H9 (cell line): ENCODE results near the gene PTPRN2. TPM values are rescaled to one million over a fixed set of nuclear protein-coding genes. Genes with fewer than 3 reads are reported as not detected.

Source experiments
- DNase-seq: peaks from one replicate; pipeline ENCODE4 v3.0.0-alpha.2; 2017
- H2AFZ ChIP-seq: one replicate; pipeline ENCODE4 v1.6.1; 2013; ENCODE audit warnings: mild to moderate bottlenecking, low read length, control low read depth, moderate library complexity
- H2AK5ac ChIP-seq: 2 replicates; pipeline ENCODE4 v1.6.1; 2013; ENCODE audit warnings: low read length, control low read depth, mixed read lengths; ENCODE audit not compliant: insufficient read length
- H2BK120ac ChIP-seq: one replicate; pipeline ENCODE4 v1.6.1; 2013; ENCODE audit warnings: low read depth, mild to moderate bottlenecking, low read length, control low read depth, inconsistent platforms; ENCODE audit not compliant: poor library complexity, severe bottlenecking
- H2BK12ac ChIP-seq: 2 replicates; pipeline ENCODE4 v1.6.1; 2013; ENCODE audit warnings: low read length, control low read depth, mixed read lengths, low read depth; ENCODE audit not compliant: insufficient read length
- H2BK15ac ChIP-seq: 2 replicates; pipeline ENCODE4 v1.6.1; 2013; ENCODE audit warnings: low read depth, low read length, control low read depth
- H2BK20ac ChIP-seq: one replicate; pipeline ENCODE4 v1.6.1; 2013; ENCODE audit warnings: low read depth, mild to moderate bottlenecking, low read length, control low read depth, inconsistent platforms; ENCODE audit not compliant: poor library complexity, severe bottlenecking
- H2BK5ac ChIP-seq: 2 replicates; pipeline ENCODE4 v1.6.1; 2013; ENCODE audit warnings: low read length, control low read depth, mixed read lengths; ENCODE audit not compliant: insufficient read length
- H3K14ac ChIP-seq: 2 replicates; pipeline ENCODE4 v1.6.1; 2013; ENCODE audit warnings: low read length, control low read depth; ENCODE audit not compliant: insufficient read depth
- H3K18ac ChIP-seq: 2 replicates; pipeline ENCODE4 v1.6.1; 2013; ENCODE audit warnings: low read depth, mild to moderate bottlenecking, mixed read lengths, low read length, control low read depth; ENCODE audit not compliant: insufficient read length
- H3K23ac ChIP-seq: 2 replicates; pipeline ENCODE4 v1.6.1; 2013; ENCODE audit warnings: low read length, control low read depth, mixed read lengths, low read depth; ENCODE audit not compliant: insufficient read length
- H3K23me2 ChIP-seq: 2 replicates; pipeline ENCODE4 v1.6.1; 2013; ENCODE audit warnings: low read depth, mild to moderate bottlenecking, mixed read lengths, low read length, control low read depth; ENCODE audit not compliant: insufficient read length, poor library complexity, severe bottlenecking
- H3K27ac ChIP-seq: 2 replicates; pipeline ENCODE4 v1.5.1; 2013; ENCODE audit warnings: low read length, control low read depth, mixed read lengths, low read depth; ENCODE audit not compliant: insufficient read length
- H3K27me3 ChIP-seq: 2 replicates; pipeline ENCODE4 v1.6.1; 2013; ENCODE audit warnings: low read length, control low read depth, inconsistent platforms; ENCODE audit not compliant: insufficient read depth
- H3K4ac ChIP-seq: 2 replicates; pipeline ENCODE4 v1.6.1; 2013; ENCODE audit warnings: low read depth, mild to moderate bottlenecking, control low read depth, inconsistent platforms, low read length, moderate library complexity
- H3K4me1 ChIP-seq: 2 replicates; pipeline ENCODE4 v1.6.1; 2013; ENCODE audit warnings: low read length, control low read depth, inconsistent platforms; ENCODE audit not compliant: insufficient read depth
- H3K4me2 ChIP-seq: 2 replicates; pipeline ENCODE4 v1.6.1; 2013; ENCODE audit warnings: low read length, control low read depth, mixed read lengths; ENCODE audit not compliant: insufficient read length, insufficient read depth
- H3K56ac ChIP-seq: 2 replicates; pipeline ENCODE4 v1.6.1; 2013; ENCODE audit warnings: low read depth, mild to moderate bottlenecking, mixed read lengths, low read length, control low read depth; ENCODE audit not compliant: insufficient read length
- H3K79me1 ChIP-seq: 2 replicates; pipeline ENCODE4 v1.6.1; 2013; ENCODE audit warnings: low read depth, mild to moderate bottlenecking, moderate library complexity, low read length, control low read depth, inconsistent platforms; ENCODE audit not compliant: insufficient read depth, poor library complexity, severe bottlenecking
- H3K79me2 ChIP-seq: 2 replicates; pipeline ENCODE4 v1.6.1; 2013; ENCODE audit warnings: low read length, control low read depth, inconsistent platforms; ENCODE audit not compliant: insufficient read depth
- H3K9ac ChIP-seq: 2 replicates; pipeline ENCODE4 v1.6.1; 2013; ENCODE audit warnings: low read length, control low read depth, mixed read lengths; ENCODE audit not compliant: insufficient read length; ENCODE audit errors: extremely low read depth
- H3K9me3 ChIP-seq: one replicate; pipeline ENCODE4 v1.6.1; 2013; ENCODE audit warnings: low read depth, low read length, inconsistent platforms; ENCODE audit not compliant: control insufficient read depth
- H3T11ph ChIP-seq: one replicate; pipeline ENCODE4 v1.6.1; 2013; ENCODE audit warnings: mild to moderate bottlenecking, low read length, control low read depth, inconsistent platforms
- H4K20me1 ChIP-seq: one replicate; pipeline ENCODE4 v1.6.1; 2013; ENCODE audit not compliant: control insufficient read depth, insufficient read length, insufficient read depth
- H4K5ac ChIP-seq: 2 replicates; pipeline ENCODE4 v1.6.1; 2013; ENCODE audit warnings: low read depth, mild to moderate bottlenecking, mixed read lengths, low read length, control low read depth; ENCODE audit not compliant: insufficient read length
- H4K8ac ChIP-seq: replicated peaks from 2 replicates; pipeline ENCODE4 v1.6.1; 2013; ENCODE audit warnings: low read length, control low read depth, mixed read lengths, low read depth; ENCODE audit not compliant: insufficient read length
- H4K91ac ChIP-seq: 2 replicates; pipeline ENCODE4 v1.6.1; 2013; ENCODE audit warnings: low read depth, mild to moderate bottlenecking, moderate library complexity, mixed read lengths, low read length, control low read depth; ENCODE audit not compliant: insufficient read length
- H3K27ac Mint-ChIP-seq, 3 experiments: 2 replicates in 2 of 3; 3 replicates in 1 of 3; pipeline ENCODE4 v1.8.0; 2020 to 2021; ENCODE audit warnings: mixed read lengths in 3 of 3, mild to moderate bottlenecking in 1 of 3, moderate library complexity in 1 of 3
- H3K27me3 Mint-ChIP-seq: 2 replicates; pipeline ENCODE4 v1.8.0; 2021; ENCODE audit warnings: low read depth, mild to moderate bottlenecking, moderate library complexity, mixed read lengths
- H3K36me3 Mint-ChIP-seq, 3 experiments: 2 replicates in 2 of 3; 3 replicates in 1 of 3; pipeline ENCODE4 v1.8.0; 2020 to 2021; ENCODE audit warnings: low read depth in 3 of 3, mixed read lengths in 3 of 3; ENCODE audit not compliant: insufficient read depth in 1 of 3
- H3K4me1 Mint-ChIP-seq, 2 experiments: 2 replicates each; pipeline ENCODE4 v1.8.0; 2020; ENCODE audit warnings: mixed read lengths in 2 of 2
- H3K4me3 Mint-ChIP-seq, 2 experiments: 2 replicates in 1 of 2; 3 replicates in 1 of 2; pipeline ENCODE4 v1.8.0; 2020 to 2021; ENCODE audit warnings: mild to moderate bottlenecking in 2 of 2, mixed read lengths in 2 of 2, moderate library complexity in 1 of 2
- H3K9me3 Mint-ChIP-seq, 2 experiments: 2 replicates in 1 of 2; 3 replicates in 1 of 2; pipeline ENCODE4 v1.8.0; 2020; ENCODE audit warnings: mild to moderate bottlenecking in 2 of 2, mixed read lengths in 2 of 2, moderate library complexity in 1 of 2
- CTCF ChIP-seq: fragments of 200-600 bp; sonication (generic); conservative IDR thresholded peaks from 3 replicates; pipeline ENCODE4 v1.8.0; 2021; ENCODE audit warnings: antibody characterized with exemption, mild to moderate bottlenecking
- WGBS: extraction: QIAGEN DNeasy Blood & Tissue Kit; methylation state at CpG from one replicate; pipeline ENCODE4 v1.1.7; 2013; ENCODE audit warnings: missing lambda C conversion rate, low lambda C conversion rate, mixed read lengths; ENCODE audit not compliant: insufficient read length; ENCODE audit errors: extremely low coverage; 5-methylcytosine and 5-hydroxymethylcytosine counted together
- total RNA-seq: library from RNA; stranded (reverse); gene quantifications from 2 replicates; pipeline ENCODE4 v1.2.1, GENCODE V29; 2021

Gene PTPRN2
- total RNA-seq, 1 experiment from 2014 or later: 5.2 TPM

GRCh38 chr7:157829491-157829890 lies 758.1 kb downstream of the PTPRN2 start:
- Histone ChIP-seq H2BK12ac (no peak overlapping the region), H3K9ac (no peak overlapping the region), H3K4me2 (no peak overlapping the region), H2BK120ac (no peak overlapping the region), H3K79me2 (no peaks in the 10 kb centered on the region), H4K5ac (no peak overlapping the region), H4K8ac (no peak overlapping the region), H3K4ac (no peak overlapping the region), H3K56ac (no peak overlapping the region), H3K18ac (no peak overlapping the region), H3K23ac (no peak overlapping the region), H3T11ph (no peak overlapping the region), H3K4me1 (no peaks in the 10 kb centered on the region), H2BK15ac (no peak overlapping the region), H2BK5ac (no peak overlapping the region), H3K79me1 (no peaks in the 10 kb centered on the region), H3K14ac (no peak overlapping the region), H3K27me3 (no peaks in the 10 kb centered on the region), H2AFZ (no peak overlapping the region), H2BK20ac (no peak overlapping the region), H3K9me3 (no peaks in the 10 kb centered on the region), H3K23me2 (no peaks in the 10 kb centered on the region), H4K91ac (no peak overlapping the region), H2AK5ac (no peak overlapping the region), H3K27ac (no peak overlapping the region), H4K20me1 (no peaks in the 10 kb centered on the region)
- TF ChIP-seq CTCF: no peak
- Mint-ChIP-seq H3K36me3 (no peaks in the 10 kb centered on the region), H3K27ac (no peak overlapping the region; a peak in 1 of 7 replicates), H3K4me3 (no peak overlapping the region), H3K4me1 (peaks cover 15 to 16% of the 10 kb centered on the region in 2 experiments), H3K9me3 (no peaks in the 10 kb centered on the region), H3K27me3 (peaks cover 8% of the 10 kb centered on the region)
- DNase-seq: no peak
- no CpG with 5 or more reads among the region's 15 CpGs for WGBS
